Activated T-helper 1 cell treated with anti-CD3 and anti-CD28 coated beads, Interleukin-12 subunit alpha, Interleukin-12 subunit beta, Interleukin-2, Interleukin-4 antibody, amounts not matched to agents 30 ng/mL and 10 ng/mL and 1 ng/mL, durations not matched to agents 14 hours and 24 hours and 36 hours (primary cell): ENCODE data around the gene CEACAM16. TPM values are rescaled to one million over a fixed set of nuclear protein-coding genes. Genes with fewer than 3 reads are reported as not detected.
"Not testable (repeated sequence)": the region's sequence is repeated elsewhere in the genome, so short reads cannot be mapped to it uniquely, and the experiment has no call there.

Experiments
- DNase-seq: peaks from one replicate; pipeline ENCODE4 v3.0.0; 2021; ENCODE audit warnings: low spot score
- H3K27ac Mint-ChIP-seq: one replicate; pipeline ENCODE4 v1.8.0; 2021; ENCODE audit warnings: mild to moderate bottlenecking, mixed read lengths
- H3K27me3 Mint-ChIP-seq: one replicate; pipeline ENCODE4 v1.8.0; 2022; ENCODE audit warnings: mild to moderate bottlenecking, moderate library complexity, mixed read lengths; ENCODE audit not compliant: insufficient read depth
- H3K36me3 Mint-ChIP-seq: one replicate; pipeline ENCODE4 v1.8.0; 2021; ENCODE audit warnings: low read depth, mixed read lengths
- H3K4me1 Mint-ChIP-seq: one replicate; pipeline ENCODE4 v1.8.0; 2021; ENCODE audit warnings: low read depth, mixed read lengths
- H3K4me3 Mint-ChIP-seq: one replicate; pipeline ENCODE4 v1.8.0; 2021; ENCODE audit warnings: mild to moderate bottlenecking, moderate library complexity, mixed read lengths
- H3K9me3 Mint-ChIP-seq: one replicate; pipeline ENCODE4 v1.8.0; 2021; ENCODE audit warnings: mixed read lengths
- intact Hi-C: fragments of 100-400 bp; cut with micrococcal nuclease; formaldehyde crosslinking; loops from one replicate; pipeline ENCODE4 v1.15.1; 2024
- total RNA-seq: library from RNA; stranded (reverse); gene quantifications from 2 replicates; pipeline ENCODE4 v1.2.3, GENCODE V29; 2022

Gene CEACAM16
- total RNA-seq, 1 donor from 2014 or later: not detected

DNA sequence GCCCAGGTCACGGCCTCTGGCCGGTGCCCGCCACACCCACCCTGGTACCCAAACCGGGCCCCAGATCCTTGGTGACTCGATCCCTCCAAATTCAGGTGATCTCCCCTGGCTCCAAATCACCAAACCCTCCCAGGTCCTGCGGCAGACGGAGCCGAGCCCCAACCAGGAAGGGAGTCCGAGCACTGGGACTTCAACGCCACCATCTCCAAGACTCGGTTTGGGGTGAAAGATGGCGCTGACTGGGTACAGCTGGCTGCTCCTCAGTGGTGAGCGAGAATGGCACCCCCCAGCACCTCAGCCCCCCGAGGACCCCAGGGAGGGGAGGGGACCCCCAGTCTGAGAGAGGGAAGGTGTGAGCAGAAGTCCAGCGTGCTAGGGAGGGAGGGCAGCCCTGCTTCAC is 2.3 kb downstream of the CEACAM16 start:
- H3K36me3 Mint-ChIP-seq: peaks cover 3% of the 10 kb centered on the region
- no peak overlapping the region for H3K4me3 Mint-ChIP-seq
- no peak overlapping the region for H3K27ac Mint-ChIP-seq
- intact Hi-C loops: no loop called here
- peaks cover 8% of the 10 kb centered on the region for H3K27me3 Mint-ChIP-seq
- no peaks in the 10 kb centered on the region for H3K9me3 Mint-ChIP-seq
- H3K4me1 Mint-ChIP-seq: peaks cover 9% of the 10 kb centered on the region
- no peak for DNase-seq

DNA sequence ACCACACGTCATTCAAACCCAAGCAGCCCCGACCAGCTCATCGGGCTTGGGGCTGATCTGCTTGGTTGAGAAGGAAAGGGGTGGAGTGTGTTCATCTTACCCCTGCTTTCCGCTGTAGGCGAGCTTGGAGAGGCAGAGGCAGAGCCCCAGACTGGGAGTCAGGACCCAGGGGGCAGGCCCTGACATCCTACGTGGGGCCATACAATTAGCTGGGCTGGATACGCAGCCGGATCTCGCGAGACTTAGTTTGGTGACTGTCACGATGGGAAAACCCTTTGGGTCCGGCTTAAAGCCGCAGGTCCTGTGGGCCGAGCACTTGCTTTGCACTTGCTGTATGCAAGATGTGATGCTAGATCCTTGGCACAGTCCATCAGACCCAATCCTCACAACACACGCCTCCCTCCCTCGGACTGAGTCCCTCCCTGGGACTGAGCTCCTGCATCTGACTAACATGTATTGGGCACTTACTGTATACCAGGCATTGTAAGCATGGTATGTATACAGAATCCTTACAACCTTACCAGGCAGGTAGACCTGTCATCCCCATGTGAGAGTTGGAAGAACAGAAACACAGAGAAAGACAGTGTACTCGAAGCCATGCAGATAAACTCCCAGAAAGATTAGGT is 3.7 kb downstream of the CEACAM16 start:
- DNase-seq: no peak
- H3K27me3 Mint-ChIP-seq: peaks cover 6% of the 10 kb centered on the region
- H3K4me1 Mint-ChIP-seq: no peaks in the 10 kb centered on the region
- intact Hi-C loops: no loop called here
- no peak overlapping the region for H3K27ac Mint-ChIP-seq
- no peaks in the 10 kb centered on the region for H3K36me3 Mint-ChIP-seq
- H3K4me3 Mint-ChIP-seq: no peak overlapping the region
- H3K9me3 Mint-ChIP-seq: no peaks in the 10 kb centered on the region

DNA sequence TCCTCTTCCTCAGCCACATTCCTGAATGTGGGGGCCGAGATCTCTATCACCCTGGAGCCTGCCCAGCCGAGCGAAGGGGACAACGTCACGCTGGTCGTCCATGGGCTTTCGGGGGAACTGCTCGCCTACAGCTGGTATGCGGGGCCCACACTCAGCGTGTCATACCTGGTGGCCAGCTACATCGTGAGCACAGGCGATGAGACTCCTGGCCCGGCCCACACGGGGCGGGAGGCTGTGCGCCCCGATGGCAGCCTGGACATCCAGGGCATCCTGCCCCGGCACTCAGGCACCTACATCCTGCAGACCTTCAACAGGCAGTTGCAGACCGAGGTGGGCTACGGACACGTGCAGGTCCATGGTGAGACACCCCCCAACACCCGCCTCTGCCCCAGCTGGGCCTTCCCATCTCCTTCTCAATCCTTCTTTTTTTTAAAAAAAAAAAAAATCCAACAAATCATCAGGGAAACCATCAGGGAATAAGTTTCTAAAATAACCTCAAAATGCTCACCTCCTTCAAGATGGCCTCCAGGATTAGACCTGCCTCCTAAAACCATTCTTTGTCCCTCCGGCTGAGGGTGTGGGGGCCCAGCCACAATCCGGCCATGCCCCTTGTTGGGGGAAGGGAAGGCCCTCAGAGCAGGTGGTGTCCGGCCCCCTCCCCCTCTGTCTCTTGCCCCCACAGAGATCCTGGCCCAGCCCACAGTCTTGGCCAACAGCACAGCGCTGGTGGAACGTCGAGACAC is 4.6 kb downstream of the CEACAM16 start:
- DNase-seq: no peak
- intact Hi-C loops: no loop called here
- Mint-ChIP-seq H3K36me3 (no peaks in the 10 kb centered on the region), H3K4me1 (no peaks in the 10 kb centered on the region), H3K27me3 (peaks cover 4% of the 10 kb centered on the region), H3K9me3 (no peaks in the 10 kb centered on the region), H3K27ac (no peak overlapping the region), H3K4me3 (no peak overlapping the region)

DNA sequence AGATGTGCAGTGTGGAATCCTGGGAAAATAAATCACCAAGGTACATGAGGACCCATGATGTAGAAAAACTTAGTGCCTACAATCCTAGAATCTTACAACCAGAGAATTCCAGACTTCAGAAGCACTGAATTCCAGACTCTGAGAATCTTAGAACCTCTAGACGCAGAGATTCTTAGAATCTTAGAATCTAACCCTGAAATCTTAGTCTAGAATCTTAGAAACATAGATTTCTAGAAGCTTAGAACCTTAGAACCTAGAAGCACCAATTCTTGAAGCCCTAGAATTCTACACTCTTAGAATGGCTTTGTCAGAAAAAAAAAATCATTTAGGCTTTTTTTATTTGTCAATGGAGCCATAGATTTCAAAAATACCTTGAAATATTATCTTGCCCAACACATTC is 6.0 kb downstream of the CEACAM16 start:
- peaks cover 3% of the 10 kb centered on the region for H3K27me3 Mint-ChIP-seq
- DNase-seq: no peak
- no peaks in the 10 kb centered on the region for H3K4me1 Mint-ChIP-seq
- no peaks in the 10 kb centered on the region for H3K36me3 Mint-ChIP-seq
- intact Hi-C loops: no loop called here
- H3K4me3 Mint-ChIP-seq: no peak overlapping the region
- H3K9me3 Mint-ChIP-seq: no peaks in the 10 kb centered on the region
- no peak overlapping the region for H3K27ac Mint-ChIP-seq

DNA sequence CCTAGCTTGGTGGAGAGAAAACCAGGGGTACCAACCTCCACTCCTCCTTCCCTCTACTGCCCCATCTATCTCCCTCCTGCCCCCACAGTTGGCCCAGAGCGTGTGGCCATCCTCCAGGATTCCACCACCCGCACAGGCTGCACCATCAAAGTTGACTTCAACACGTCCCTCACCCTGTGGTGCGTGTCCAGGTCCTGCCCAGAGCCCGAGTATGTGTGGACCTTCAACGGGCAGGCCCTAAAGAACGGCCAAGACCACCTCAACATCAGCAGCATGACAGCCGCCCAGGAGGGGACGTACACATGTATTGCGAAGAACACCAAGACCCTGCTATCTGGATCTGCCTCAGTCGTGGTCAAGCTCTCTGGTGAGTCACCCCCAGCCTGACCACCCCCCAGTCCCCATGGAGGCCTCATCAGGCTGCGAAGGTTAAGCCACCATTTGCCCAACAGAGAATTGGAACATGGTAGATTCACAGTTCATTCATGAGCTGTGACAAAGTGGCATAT is 6.6 kb downstream of the CEACAM16 start:
- Mint-ChIP-seq H3K36me3 (no peaks in the 10 kb centered on the region), H3K27me3 (peaks cover 2% of the 10 kb centered on the region), H3K4me1 (peaks cover 3% of the 10 kb centered on the region), H3K27ac (no peak overlapping the region), H3K4me3 (no peak overlapping the region), H3K9me3 (no peaks in the 10 kb centered on the region)
- DNase-seq: no peak
- intact Hi-C loops: no loop called here

DNA sequence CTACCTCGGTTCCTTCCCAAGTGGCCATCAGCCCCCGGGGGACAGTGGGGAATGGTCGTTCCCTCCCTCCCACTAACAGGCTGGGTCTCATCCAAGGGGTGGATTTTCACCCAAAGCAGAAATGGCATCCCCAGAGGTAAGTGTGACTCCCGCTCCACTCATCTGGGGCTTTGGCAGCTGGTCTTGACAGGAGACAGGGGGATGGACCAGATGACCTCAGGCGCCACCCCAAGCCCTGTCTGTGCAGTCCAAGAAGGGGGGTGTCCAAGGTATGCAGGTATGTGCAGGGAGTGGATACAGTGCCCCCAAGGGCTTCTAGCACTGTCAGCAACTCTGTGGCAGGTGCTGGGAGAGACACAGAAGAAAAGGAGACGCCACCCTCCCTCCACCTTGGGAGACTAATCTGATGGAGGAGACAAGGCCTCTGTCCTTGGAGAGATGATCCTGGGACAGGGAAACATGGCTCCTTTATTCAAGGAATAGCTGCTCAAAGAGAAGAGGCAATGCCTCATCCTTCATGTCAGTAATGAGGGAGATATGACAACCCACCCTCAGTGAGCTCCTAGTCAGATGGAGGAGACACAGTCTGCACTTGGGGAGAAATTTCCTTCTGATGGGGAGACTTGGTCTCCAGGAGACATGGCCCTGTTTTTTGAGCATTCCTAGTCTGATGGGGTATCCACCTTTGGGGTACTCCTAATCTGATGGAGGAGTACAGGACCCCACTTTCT is 7.7 kb downstream of the CEACAM16 start:
- no peak for DNase-seq
- Mint-ChIP-seq H3K4me3 (no peak overlapping the region), H3K27ac (no peak overlapping the region), H3K9me3 (no peaks in the 10 kb centered on the region), H3K4me1 (peaks cover 8% of the 10 kb centered on the region), H3K36me3 (no peaks in the 10 kb centered on the region), H3K27me3 (peaks cover 3% of the 10 kb centered on the region)
- intact Hi-C loops: no loop called here

DNA sequence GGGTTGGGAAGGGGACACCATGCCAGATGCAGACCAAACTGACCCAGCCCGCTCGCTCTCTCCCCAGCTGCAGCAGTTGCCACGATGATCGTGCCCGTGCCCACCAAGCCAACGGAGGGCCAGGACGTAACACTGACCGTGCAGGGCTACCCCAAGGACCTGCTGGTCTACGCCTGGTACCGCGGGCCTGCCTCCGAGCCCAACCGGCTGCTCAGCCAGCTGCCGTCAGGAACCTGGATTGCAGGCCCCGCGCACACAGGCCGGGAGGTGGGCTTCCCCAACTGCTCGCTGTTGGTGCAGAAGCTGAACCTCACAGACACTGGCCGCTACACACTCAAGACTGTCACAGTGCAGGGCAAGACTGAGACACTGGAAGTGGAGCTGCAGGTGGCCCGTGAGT is 8.8 kb downstream of the CEACAM16 start:
- no peaks in the 10 kb centered on the region for H3K9me3 Mint-ChIP-seq
- peaks cover 2% of the 10 kb centered on the region for H3K27me3 Mint-ChIP-seq
- no peak for DNase-seq
- no peaks in the 10 kb centered on the region for H3K36me3 Mint-ChIP-seq
- peaks cover 8% of the 10 kb centered on the region for H3K4me1 Mint-ChIP-seq
- intact Hi-C loops: no loop called here
- no peak overlapping the region for H3K27ac Mint-ChIP-seq
- H3K4me3 Mint-ChIP-seq: no peak overlapping the region

DNA sequence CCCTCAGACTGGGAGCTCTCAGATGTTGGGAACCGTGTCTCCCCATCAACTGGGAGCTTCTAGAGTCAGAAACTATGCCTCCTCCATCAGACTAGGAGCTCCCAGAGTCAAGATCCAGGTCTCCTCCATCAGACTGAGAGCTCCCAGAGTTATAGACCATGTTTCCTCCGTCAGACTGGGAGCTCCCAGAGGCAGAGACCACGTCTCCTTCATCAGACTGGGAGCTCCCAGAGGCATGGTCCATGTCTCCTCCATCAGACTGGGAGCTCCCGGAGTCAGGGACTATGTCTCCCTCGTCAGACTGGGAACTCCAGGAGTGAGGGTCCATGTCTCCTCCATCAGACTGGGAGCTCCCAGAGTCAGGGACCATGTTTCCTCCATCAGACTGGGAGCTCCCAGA is 10.0 kb downstream of the CEACAM16 start:
- no peak for DNase-seq
- peaks cover 8% of the 10 kb centered on the region for H3K4me1 Mint-ChIP-seq
- intact Hi-C loops: no loop called here
- H3K27me3 Mint-ChIP-seq: peaks cover 3% of the 10 kb centered on the region
- no peaks in the 10 kb centered on the region for H3K36me3 Mint-ChIP-seq
- H3K4me3 Mint-ChIP-seq: no peak overlapping the region
- no peak overlapping the region for H3K27ac Mint-ChIP-seq
- H3K9me3 Mint-ChIP-seq: no peaks in the 10 kb centered on the region

DNA sequence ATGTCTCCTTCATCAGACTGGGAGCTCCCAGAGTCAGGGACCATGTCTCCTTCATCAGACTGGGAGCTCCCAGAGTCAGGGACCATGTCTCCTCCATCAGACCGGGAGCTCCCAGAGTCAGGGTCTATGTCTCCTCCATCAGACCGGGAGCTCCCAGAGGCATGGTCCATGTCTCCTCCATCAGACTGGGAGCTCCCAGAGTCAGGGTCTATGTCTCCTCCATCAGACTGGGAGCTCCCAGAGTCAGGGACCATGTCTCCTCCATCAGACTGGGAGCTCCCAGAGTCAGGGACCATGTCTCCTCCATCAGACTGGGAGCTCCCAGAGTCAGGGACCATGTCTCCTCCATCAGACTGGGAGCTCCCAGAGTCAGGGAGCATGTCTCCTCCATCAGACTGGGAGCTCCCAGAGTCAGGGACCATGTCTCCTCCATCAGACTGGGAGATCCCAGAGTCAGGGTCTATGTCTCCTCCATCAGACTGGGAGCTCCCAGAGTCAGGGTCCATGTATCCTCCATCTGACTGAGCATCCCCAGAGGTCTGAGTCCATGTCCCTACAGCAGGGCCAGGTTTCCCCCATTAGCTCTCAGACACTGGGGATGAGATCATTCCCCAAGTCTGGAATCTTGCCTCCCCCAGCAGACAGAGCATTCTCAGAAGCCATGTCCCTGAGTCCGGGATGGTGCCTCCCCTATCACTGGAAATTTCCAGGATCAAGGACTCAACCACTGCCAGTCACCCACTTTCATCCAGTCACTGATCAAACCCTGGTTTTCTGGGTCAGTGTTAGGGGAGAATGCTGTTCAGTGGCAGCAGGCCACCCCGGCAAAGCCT is 10.7 kb downstream of the CEACAM16 start:
- H3K4me1 Mint-ChIP-seq: not testable (repeated sequence)

DNA sequence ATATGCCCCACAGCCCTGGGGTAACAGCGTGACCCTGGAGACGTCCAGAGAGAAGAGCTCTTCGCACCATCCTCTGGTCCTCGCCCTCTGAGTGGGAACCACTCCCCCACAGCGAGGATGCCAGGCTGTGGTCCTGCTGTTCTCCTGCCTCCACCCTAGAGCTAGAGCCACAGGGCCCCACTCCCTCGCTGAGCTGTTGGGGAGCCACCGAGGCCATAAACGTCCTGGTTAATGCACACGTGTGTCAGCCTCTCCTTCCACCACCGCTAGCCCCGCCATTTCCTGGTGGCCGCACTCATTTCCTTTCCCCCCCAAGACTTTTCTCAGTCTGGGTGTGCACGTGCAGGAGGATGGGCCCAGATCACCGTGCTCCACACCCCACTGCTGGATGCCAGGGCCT is 11.5 kb downstream of the CEACAM16 start:
- no peak overlapping the region for H3K4me3 Mint-ChIP-seq
- peaks cover 15% of the 10 kb centered on the region for H3K9me3 Mint-ChIP-seq
- H3K27ac Mint-ChIP-seq: no peak overlapping the region
- H3K4me1 Mint-ChIP-seq: peaks cover 8% of the 10 kb centered on the region
- H3K36me3 Mint-ChIP-seq: peaks cover 8% of the 10 kb centered on the region
- no peak for DNase-seq
- peaks cover 3% of the 10 kb centered on the region for H3K27me3 Mint-ChIP-seq
- intact Hi-C loops: no loop called here

More for the DNA sequence above, 10.7 kb downstream of the CEACAM16 start:
- H3K4me3 Mint-ChIP-seq, H3K27me3 Mint-ChIP-seq, H3K36me3 Mint-ChIP-seq, intact Hi-C loops, DNase-seq, H3K9me3 Mint-ChIP-seq, H3K27ac Mint-ChIP-seq: not testable (repeated sequence)

DNA sequence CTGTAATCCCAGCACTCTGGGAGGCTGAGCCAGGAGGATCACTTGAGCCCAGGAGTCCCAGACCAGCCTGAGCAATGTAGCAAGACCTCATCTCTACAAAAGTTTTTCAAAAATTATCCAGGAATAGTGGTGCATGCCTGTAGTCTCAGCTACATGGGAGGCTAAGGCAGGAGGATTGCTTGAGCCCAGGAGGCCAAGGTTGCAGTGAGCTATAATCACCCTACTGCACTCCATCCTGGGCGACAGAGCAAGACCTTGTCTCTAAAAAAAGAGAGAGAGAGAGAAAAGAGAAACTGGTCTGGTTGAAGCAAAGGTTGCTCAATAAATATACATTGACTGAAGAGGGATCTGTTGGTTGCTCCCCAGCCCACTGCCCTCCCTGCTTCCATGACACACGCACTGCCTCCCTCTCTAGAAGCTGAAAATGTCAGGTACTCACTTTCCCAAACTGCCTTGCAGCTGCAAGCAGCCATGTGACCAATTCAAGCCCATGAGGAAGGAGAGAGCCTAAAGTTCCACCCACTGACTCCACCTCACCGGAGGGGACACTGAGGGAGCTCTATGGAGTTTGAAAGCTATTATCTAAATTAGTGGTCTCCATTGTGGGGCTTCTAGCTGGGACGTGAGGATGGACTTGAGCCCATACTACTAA is 14.0 kb downstream of the CEACAM16 start:
- no peak for DNase-seq
- peaks cover 21% of the 10 kb centered on the region for H3K9me3 Mint-ChIP-seq
- H3K27ac Mint-ChIP-seq: no peak overlapping the region
- H3K4me1 Mint-ChIP-seq: peaks cover 8% of the 10 kb centered on the region
- intact Hi-C loops: no loop called here
- H3K27me3 Mint-ChIP-seq: peaks cover 3% of the 10 kb centered on the region
- H3K36me3 Mint-ChIP-seq: peaks cover 11% of the 10 kb centered on the region
- no peak overlapping the region for H3K4me3 Mint-ChIP-seq

DNA sequence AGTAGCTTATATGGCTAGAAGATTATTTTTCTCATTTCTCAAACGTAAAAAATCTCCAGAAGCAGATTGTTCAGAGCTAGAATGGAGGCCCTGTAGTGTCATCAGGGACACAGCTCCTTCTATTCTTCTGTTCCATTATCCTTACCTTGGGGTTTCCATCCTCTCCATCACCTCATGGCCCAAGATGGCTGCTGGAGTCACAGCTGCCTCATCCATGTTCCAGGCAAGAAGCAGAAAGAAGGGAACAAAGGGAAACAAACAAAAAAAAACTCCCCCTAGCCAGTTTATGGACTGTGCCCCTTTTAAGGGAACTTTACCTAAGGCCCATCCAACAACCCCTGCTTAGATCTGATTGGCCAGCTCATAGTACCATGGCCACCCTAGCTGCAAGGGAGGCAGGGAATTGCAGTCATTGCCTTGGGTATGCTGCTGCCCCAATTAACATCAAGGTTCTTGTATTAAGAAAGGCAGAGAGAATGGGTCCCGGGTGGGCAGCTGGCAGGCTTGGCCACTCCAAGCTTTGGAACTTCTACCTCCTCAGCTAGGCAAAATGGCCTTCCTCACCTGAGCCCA is 15.7 kb downstream of the CEACAM16 start:
- H3K27me3 Mint-ChIP-seq: peaks cover 3% of the 10 kb centered on the region
- H3K4me1 Mint-ChIP-seq: peaks cover 8% of the 10 kb centered on the region
- peaks cover 13% of the 10 kb centered on the region for H3K36me3 Mint-ChIP-seq
- H3K4me3 Mint-ChIP-seq: no peak overlapping the region
- no peak for DNase-seq
- no peak overlapping the region for H3K27ac Mint-ChIP-seq
- peaks cover 21% of the 10 kb centered on the region for H3K9me3 Mint-ChIP-seq
- intact Hi-C loops: no loop called here
